ENCODE measurements around the gene CAMP.
"Not testable (repeated sequence)": the region's sequence is repeated elsewhere in the genome, so short reads cannot be mapped to it uniquely, and the experiment has no call there.

CAMP gene

GRCh38 chr3:48222616-48223513, at the start of gene CAMP:
Gene CAMP (plus strand): TSS chr3:48223495. CDS start chr3:48223512, 17 bp downstream.
- no peak within 1 kb of the TSS for H3K4me3 ChIP-seq (ENCODE audit: low read depth, low read length)

GRCh38 chr3:48178072-48178471, 45.2 kb upstream of the CAMP start:
- no peak overlapping the region for H3K4me3 ChIP-seq (ENCODE audit: low read depth, low read length)

GRCh38 chr3:48180021-48180420, 43.3 kb upstream of the CAMP start:
- no peak overlapping the region for H3K4me3 ChIP-seq (ENCODE audit: low read depth, low read length)

GRCh38 chr3:48180531-48181253, 42.6 kb upstream of the CAMP start:
- H3K4me3 ChIP-seq (ENCODE audit: low read depth, low read length), result no peak overlapping the region

GRCh38 chr3:48184299-48184698, 39.0 kb upstream of the CAMP start:
- H3K4me3 ChIP-seq (ENCODE audit: low read depth, low read length), result no peak overlapping the region

GRCh38 chr3:48185129-48185528, 38.2 kb upstream of the CAMP start:
- no peak overlapping the region for H3K4me3 ChIP-seq (ENCODE audit: low read depth, low read length)

GRCh38 chr3:48186631-48187300, 36.5 kb upstream of the CAMP start:
- H3K4me3 ChIP-seq (ENCODE audit: low read depth, low read length), result peak overlapping the region; percentile 85

- peak overlapping the region; percentile 85 for H3K4me3 ChIP-seq (ENCODE audit: low read depth, low read length)
Measured at GRCh38 chr3:48187301-48187578, 36.1 kb upstream of the CAMP start.

GRCh38 chr3:48187579-48188265, 35.6 kb upstream of the CAMP start:
- H3K4me3 ChIP-seq (ENCODE audit: low read depth, low read length), result peak overlapping the region; percentile 85

- H3K4me3 ChIP-seq (ENCODE audit: low read depth, low read length), result peak within 1 kb of the TSS; percentile 85
Measured at GRCh38 chr3:48188266-48189201, 34.8 kb upstream of the CAMP start, which contains the start of gene CDC25A. Gene CDC25A (minus strand): TSS chr3:48188417. CDS start chr3:48187947, 470 bp downstream.

GRCh38 chr3:48189321-48189720, 34.0 kb upstream of the CAMP start:
- H3K4me3 ChIP-seq (ENCODE audit: low read depth, low read length), result no peak overlapping the region

GRCh38 chr3:48190911-48191310, 32.4 kb upstream of the CAMP start:
- H3K4me3 ChIP-seq (ENCODE audit: low read depth, low read length), result no peak overlapping the region

GRCh38 chr3:48194446-48195071, 28.7 kb upstream of the CAMP start:
- no peak overlapping the region for H3K4me3 ChIP-seq (ENCODE audit: low read depth, low read length)

GRCh38 chr3:48196611-48197010, 26.7 kb upstream of the CAMP start:
- H3K4me3 ChIP-seq (ENCODE audit: low read depth, low read length), result no peak overlapping the region

GRCh38 chr3:48199117-48199516, 24.2 kb upstream of the CAMP start:
- no peak overlapping the region for H3K4me3 ChIP-seq (ENCODE audit: low read depth, low read length)

- H3K4me3 ChIP-seq (ENCODE audit: low read depth, low read length), result no peak overlapping the region
Measured at GRCh38 chr3:48202632-48203031, 20.7 kb upstream of the CAMP start.

- no peak overlapping the region for H3K4me3 ChIP-seq (ENCODE audit: low read depth, low read length)
Measured at GRCh38 chr3:48208076-48208475, 15.2 kb upstream of the CAMP start.

- no peak overlapping the region for H3K4me3 ChIP-seq (ENCODE audit: low read depth, low read length)
Measured at GRCh38 chr3:48209445-48209844, 13.8 kb upstream of the CAMP start.

GRCh38 chr3:48210534-48210933, 12.8 kb upstream of the CAMP start:
- not testable (repeated sequence) for H3K4me3 ChIP-seq (ENCODE audit: low read depth, low read length)

- not testable (repeated sequence) for H3K4me3 ChIP-seq (ENCODE audit: low read depth, low read length)
Measured at GRCh38 chr3:48211776-48212175, 11.5 kb upstream of the CAMP start.

All from iPS-11a (cell line).